ENCODE results near the gene C4orf54. TPM values are rescaled to one million over a fixed set of nuclear protein-coding genes. Genes with fewer than 3 reads are reported as not detected.

Gene C4orf54
- total RNA-seq, 6 experiments from 2014 or later, result 0.02 to 0.03 (median 0.02) TPM; not detected in 1

DNA sequence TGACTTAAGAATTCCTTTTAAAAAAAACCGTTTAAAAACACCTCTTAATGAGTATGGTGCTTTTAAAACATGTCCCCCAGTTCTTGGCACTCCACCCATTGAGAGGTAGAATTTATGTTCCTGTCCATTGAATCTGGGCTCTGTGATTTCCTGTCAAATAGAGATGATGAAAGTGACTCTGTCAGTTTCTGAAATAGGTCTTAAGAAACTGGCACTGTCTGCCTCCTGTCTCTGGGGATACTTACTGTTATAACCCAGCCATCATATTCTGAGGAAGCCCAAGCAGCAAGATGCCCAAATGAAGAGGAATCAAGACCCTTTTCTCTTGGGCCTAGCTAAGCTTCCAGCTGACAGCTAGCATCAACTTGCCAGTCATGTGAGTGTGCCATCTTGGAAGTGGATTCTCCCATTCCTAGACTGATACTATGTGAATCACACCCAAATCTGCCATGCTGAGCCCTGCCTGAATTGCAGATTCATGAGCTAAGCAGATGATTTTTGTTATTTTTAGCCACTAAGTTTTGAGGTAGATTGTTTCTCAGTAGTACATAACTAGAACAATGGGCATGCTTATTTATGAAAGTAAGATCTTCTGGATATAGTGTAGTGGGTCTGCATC lies 22.8 kb downstream of the C4orf54 start:
- no peaks in the 10 kb centered on the region for H3K4me1 Mint-ChIP-seq (ENCODE audit: low read depth)
- H3K9me3 Mint-ChIP-seq, result no peaks in the 10 kb centered on the region
- no peak for DNase-seq
- no peak overlapping the region for H3K4me3 Mint-ChIP-seq
- no peaks in the 10 kb centered on the region for H3K36me3 Mint-ChIP-seq (ENCODE audit: low read depth)
- peaks cover 3% of the 10 kb centered on the region; the same call in 1 of the 2 replicates for H3K27me3 Mint-ChIP-seq (ENCODE audit: insufficient read depth)
- H3K27ac Mint-ChIP-seq, result no peak overlapping the region
- TF ChIP-seq, protein P1, sequence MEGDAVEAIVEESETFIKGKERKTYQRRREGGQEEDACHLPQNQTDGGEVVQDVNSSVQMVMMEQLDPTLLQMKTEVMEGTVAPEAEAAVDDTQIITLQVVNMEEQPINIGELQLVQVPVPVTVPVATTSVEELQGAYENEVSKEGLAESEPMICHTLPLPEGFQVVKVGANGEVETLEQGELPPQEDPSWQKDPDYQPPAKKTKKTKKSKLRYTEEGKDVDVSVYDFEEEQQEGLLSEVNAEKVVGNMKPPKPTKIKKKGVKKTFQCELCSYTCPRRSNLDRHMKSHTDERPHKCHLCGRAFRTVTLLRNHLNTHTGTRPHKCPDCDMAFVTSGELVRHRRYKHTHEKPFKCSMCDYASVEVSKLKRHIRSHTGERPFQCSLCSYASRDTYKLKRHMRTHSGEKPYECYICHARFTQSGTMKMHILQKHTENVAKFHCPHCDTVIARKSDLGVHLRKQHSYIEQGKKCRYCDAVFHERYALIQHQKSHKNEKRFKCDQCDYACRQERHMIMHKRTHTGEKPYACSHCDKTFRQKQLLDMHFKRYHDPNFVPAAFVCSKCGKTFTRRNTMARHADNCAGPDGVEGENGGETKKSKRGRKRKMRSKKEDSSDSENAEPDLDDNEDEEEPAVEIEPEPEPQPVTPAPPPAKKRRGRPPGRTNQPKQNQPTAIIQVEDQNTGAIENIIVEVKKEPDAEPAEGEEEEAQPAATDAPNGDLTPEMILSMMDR (IDR thresholded peaks at IDR 0.05), result no peak

DNA sequence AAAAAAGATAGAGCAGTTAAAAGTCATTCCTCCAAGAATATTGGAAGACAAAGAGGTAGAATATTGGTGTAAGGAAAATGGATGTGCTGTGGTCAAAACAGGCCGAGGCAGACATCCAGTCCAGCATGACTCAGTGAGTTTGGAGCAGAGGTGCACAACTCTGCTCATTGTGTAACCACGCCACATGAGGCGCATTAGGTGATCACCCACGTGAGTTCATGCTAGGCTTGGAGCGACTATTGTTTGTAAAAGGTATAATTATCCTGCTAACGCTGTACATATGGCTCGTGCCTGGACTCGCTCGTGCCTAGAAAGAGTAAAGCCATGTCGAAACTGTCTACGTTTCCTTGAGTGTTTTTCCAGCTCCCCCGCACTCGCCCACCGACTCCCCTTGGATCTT lies 23.9 kb downstream of the C4orf54 start:
- H3K27ac Mint-ChIP-seq, result no peak overlapping the region
- H3K4me3 Mint-ChIP-seq, result no peak overlapping the region
- H3K27me3 Mint-ChIP-seq (ENCODE audit: insufficient read depth), result peaks cover 3% of the 10 kb centered on the region; the same call in 1 of the 2 replicates
- TF ChIP-seq, protein P1 (IDR thresholded peaks at IDR 0.05), result no peak
- H3K4me1 Mint-ChIP-seq (ENCODE audit: low read depth), result no peaks in the 10 kb centered on the region
- no peaks in the 10 kb centered on the region for H3K36me3 Mint-ChIP-seq (ENCODE audit: low read depth)
- DNase-seq, result no peak
- no peaks in the 10 kb centered on the region for H3K9me3 Mint-ChIP-seq

DNA sequence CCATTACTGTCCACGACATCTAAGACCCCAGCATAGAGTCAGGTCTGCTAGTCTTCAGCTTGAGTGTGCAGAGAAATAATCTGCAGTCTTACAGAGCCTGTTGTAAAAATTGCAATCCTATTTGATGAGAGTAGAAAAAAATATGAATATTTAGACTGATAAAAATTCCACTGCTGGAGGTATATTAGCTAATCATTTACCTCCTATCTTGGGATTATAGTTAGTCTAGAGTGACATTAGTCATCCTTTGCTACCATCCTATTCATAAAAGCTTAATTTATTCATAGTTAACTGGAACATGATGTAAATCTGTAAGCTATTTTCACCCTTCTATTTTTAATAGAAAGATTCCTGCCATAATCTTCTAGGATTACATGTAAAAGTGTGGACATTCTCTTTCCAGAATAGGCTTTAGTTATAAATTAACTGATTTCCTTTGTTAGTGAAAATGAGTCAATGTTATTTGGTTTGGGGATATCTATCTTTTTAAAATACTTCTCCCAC lies 26.7 kb downstream of the C4orf54 start:
- Mint-ChIP-seq H3K4me1 (ENCODE audit: low read depth) (no peaks in the 10 kb centered on the region), H3K36me3 (ENCODE audit: low read depth) (no peaks in the 10 kb centered on the region), H3K4me3 (no peak overlapping the region), H3K27ac (no peak overlapping the region), H3K9me3 (no peaks in the 10 kb centered on the region), H3K27me3 (ENCODE audit: insufficient read depth) (peaks cover 3% of the 10 kb centered on the region; the same call in 1 of the 2 replicates)
- DNase-seq, result no peak
- TF ChIP-seq, protein P1 (IDR thresholded peaks at IDR 0.05), result no peak

DNA sequence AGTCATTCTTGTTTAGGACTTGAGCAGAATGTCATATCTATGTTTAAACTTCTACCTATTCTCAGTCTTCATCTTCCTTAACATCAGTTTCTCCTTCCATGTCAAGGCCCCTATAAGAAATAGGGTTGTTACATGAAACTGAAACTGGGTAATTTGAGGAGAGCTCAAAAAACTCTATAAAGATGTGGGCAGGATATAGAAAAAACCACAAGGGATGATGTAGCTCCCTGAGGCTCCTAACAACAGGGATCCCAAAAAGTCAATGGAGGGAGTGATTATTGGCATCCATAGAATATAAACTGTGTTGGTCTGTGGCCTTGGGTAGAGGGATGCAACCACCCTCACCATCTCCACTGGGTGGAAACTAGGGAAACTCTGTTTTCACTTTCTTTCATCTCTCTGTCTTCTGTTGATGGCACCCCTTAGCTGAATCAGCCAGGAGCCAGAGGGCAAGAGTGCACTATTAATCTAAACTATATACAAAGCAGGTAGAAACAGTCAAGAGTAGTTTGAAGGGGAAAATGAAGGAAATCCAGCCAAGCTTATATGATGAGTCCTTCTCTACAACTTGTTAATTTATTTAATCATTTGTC lies 27.6 kb downstream of the C4orf54 start:
- TF ChIP-seq, protein P1 (IDR thresholded peaks at IDR 0.05), result no peak
- H3K27ac Mint-ChIP-seq, result no peak overlapping the region
- peaks cover 3% of the 10 kb centered on the region; the same call in 1 of the 2 replicates for H3K27me3 Mint-ChIP-seq (ENCODE audit: insufficient read depth)
- no peak for DNase-seq
- H3K9me3 Mint-ChIP-seq, result no peaks in the 10 kb centered on the region
- no peak overlapping the region for H3K4me3 Mint-ChIP-seq
- no peaks in the 10 kb centered on the region for H3K4me1 Mint-ChIP-seq (ENCODE audit: low read depth)
- H3K36me3 Mint-ChIP-seq (ENCODE audit: low read depth), result no peaks in the 10 kb centered on the region

DNA sequence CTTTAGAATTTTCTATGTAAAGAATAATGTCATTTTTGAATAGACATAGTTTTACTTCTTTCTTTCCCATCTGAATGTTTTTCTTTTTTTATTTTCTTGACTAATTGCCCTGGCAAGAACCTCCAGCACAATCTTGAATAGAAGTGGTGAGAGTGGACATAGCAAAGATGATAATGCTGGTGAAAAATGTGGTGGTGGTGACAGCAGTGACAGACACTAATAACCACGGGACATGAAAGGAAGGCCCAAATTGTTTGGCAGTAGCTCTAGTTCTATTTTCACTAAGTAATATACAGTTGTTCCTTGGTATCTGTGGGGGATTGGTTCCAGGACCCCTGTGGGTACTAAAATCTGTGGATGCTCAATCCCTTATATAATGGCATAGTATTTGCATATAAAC lies 29.6 kb downstream of the C4orf54 start:
- no peak for DNase-seq
- H3K36me3 Mint-ChIP-seq (ENCODE audit: low read depth), result no peaks in the 10 kb centered on the region
- H3K27me3 Mint-ChIP-seq (ENCODE audit: insufficient read depth), result peaks cover 3% of the 10 kb centered on the region; the same call in 1 of the 2 replicates
- no peak overlapping the region for H3K27ac Mint-ChIP-seq
- H3K4me1 Mint-ChIP-seq (ENCODE audit: low read depth), result no peaks in the 10 kb centered on the region
- TF ChIP-seq, protein P1 (IDR thresholded peaks at IDR 0.05), result no peak
- H3K9me3 Mint-ChIP-seq, result no peaks in the 10 kb centered on the region
- no peak overlapping the region for H3K4me3 Mint-ChIP-seq

All from HFFc6 (cell line).